GM19438 (cell line): ENCODE results near the gene ENDOU.
"Not testable (repeated sequence)": the region's sequence is repeated elsewhere in the genome, so short reads cannot be mapped to it uniquely, and the experiment has no call there.

Source experiments
- ATAC-seq: cut with Tn5 transposase; IDR thresholded peaks from one replicate; pipeline ENCODE4 v1.9.1; 2021; ENCODE audit warnings: low read depth; ENCODE audit not compliant: unreplicated experiment

Gene ENDOU

GRCh38 chr12:47700263-47700662, 25.0 kb downstream of the ENDOU start:
- no peak for ATAC-seq

- ATAC-seq, result no peak
These were observed 26.7 kb downstream of the ENDOU start for GRCh38 chr12:47698631-47699030.

- no peak for ATAC-seq
These were observed 27.2 kb downstream of the ENDOU start for GRCh38 chr12:47698055-47698454.

DNA sequence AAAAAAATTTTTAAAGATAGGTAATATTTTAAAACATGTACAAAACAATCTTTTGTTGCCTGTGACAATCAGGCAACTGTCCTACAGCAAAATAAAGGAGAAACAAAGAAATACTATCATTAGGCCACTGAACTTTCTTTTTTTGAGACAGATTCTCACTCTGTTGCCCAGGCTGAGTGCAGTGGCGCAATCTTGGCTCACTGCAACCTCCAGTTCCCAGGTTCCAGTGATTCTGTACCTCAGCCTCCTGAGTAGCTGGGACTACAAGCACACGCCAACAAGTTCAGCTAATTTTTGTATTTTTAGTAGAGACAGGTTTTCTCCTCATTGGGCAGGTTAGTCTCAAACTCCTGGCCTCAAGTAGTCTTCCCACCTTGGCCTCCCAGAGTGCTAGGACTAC, 36.1 kb downstream of the ENDOU start:
- no peak for ATAC-seq

DNA sequence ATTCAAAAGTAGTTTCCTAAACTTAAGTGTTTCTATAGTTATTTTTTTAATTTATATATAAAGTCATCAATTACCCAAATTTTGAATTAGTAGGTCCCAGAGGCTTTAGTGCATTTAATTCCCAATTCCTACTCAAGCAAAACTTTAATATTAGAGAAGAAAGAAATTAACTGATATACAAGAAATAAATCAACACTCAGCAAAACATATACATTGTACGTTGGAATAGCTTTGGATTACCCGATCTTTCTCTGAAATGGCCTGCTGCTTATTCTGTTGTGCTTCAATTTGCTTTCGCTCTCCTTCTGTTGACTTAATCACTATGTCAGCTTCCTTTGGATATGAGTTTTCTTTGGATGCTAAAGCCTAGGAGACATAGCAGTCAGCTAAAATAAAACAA, 37.7 kb downstream of the ENDOU start:
- no peak for ATAC-seq

- no peak for ATAC-seq
These were observed 38.5 kb downstream of the ENDOU start for GRCh38 chr12:47686645-47687240.

DNA sequence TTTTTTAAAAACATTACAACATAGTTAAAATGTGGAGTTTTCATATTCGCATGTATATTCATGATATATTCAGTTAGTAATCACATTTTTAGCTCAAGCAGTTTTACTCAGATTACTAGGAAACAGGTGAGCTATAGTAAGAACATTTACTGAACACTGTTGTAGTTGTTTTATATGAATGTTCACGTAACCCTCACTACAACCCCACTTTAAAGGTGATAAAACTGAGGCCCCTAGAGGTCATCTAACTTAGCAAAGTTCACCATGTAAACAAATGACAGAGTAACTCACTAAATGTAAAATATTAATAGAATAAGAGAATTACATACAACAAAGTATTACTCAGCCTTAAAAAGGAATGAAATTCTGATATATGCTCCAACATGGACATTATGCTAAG, 45.5 kb downstream of the ENDOU start:
- no peak for ATAC-seq

DNA sequence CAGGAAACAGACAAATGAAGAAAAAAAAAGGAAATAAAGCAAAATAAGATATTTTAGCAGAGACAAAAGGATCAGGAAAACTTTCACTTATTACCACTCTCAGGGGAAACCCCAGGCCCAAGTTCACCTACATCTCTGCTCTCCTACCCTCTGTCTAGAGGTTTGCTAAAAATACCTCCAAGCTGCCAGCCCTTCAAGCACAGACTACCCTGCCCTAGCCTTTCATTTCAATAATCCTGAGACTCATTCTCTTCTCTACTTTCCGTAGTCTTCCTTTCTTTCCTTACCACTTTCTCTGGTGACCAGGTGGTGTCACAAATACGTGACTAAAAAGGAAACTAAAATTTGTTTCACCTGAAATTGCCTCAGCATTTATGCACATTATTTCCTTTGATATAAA, 53.2 kb downstream of the ENDOU start:
- ATAC-seq, result no peak

DNA sequence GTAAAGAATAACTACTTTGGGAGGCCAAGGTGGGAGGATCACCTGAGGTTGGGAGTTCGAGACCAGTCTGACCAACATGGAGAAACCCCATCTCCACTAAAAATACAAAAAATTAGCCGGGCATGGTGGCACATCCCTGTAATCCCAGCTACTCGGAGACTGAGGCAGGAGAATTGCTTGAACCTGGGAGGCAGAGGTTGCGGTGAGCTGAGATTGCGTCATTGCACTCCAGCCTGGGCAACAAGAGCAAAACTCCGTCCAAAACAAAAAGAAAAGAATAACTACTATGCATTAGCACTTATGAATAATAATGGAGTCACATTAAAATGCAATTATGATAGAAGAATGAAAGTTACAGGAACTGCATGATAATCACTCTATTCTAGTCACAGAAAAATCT, 57.4 kb downstream of the ENDOU start:
- ATAC-seq, result not testable (repeated sequence)
